Measurements from ENCODE around the gene CNTN1.
A peak's percentile ranks its signal among the peaks of the same experiment; 100 is the strongest.

CNTN1 gene

DNA sequence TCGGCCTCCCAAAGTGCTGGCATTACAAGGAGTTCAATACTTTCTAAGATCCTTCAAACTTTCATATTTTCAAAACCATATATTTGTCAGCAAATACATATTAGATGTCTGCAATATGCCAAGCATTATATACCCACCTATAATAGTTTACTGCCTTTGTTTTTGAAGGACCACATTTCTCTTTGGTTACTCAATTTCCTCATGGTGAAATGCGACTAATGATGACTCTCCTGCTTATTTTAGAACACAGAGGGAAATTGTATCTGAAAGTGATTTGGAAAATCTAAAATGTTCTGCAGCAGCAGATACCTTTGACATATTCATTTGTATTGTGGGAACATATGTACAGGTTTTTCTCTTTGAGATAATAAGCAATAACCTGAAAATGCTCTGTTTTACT is 2.7 kb upstream of the CNTN1 start:
- H3K27ac ChIP-seq (ENCODE audit: extremely low read depth, low read depth, low read length): no peak overlapping the region
- H3K36me3 ChIP-seq (ENCODE audit: control insufficient read depth in 2 of 2, insufficient read depth in 1 of 2, low read length in 2 of 2): no peaks in the 10 kb centered on the region
- CTCF ChIA-PET: no interaction called here
- POLR2A ChIA-PET: no interaction called here
- TF ChIP-seq ZNF791 (tag by site-specific recombination; IDR thresholded peaks at IDR 0.05) (no peak), ZEB2 (tag by site-specific recombination; IDR thresholded peaks at IDR 0.05) (no peak), ZNF157 (tag by site-specific recombination; IDR thresholded peaks at IDR 0.05) (no peak), ZNF426 (tag by site-specific recombination; IDR thresholded peaks at IDR 0.05) (no peak), BCL11B (tag by site-specific recombination; IDR thresholded peaks at IDR 0.05; ENCODE audit: low read depth) (no peak), ZNF354C (tag by site-specific recombination; IDR thresholded peaks at IDR 0.05; ENCODE audit: borderline replicate concordance, low read depth) (no peak), ZNF239 (tag by site-specific recombination; IDR thresholded peaks at IDR 0.05) (no peak), HOXD13 (CRISPR knock-in tag; IDR thresholded peaks at IDR 0.05; ENCODE audit: borderline replicate concordance) (no peak), ZSCAN23 (tag by site-specific recombination; IDR thresholded peaks at IDR 0.05) (no peak), ZIC2 (tag by site-specific recombination; IDR thresholded peaks at IDR 0.05) (no peak), MEIS1 (CRISPR knock-in tag; IDR thresholded peaks at IDR 0.05; ENCODE audit: borderline replicate concordance) (no peak)
- TF ChIP-seq, protein P1, sequence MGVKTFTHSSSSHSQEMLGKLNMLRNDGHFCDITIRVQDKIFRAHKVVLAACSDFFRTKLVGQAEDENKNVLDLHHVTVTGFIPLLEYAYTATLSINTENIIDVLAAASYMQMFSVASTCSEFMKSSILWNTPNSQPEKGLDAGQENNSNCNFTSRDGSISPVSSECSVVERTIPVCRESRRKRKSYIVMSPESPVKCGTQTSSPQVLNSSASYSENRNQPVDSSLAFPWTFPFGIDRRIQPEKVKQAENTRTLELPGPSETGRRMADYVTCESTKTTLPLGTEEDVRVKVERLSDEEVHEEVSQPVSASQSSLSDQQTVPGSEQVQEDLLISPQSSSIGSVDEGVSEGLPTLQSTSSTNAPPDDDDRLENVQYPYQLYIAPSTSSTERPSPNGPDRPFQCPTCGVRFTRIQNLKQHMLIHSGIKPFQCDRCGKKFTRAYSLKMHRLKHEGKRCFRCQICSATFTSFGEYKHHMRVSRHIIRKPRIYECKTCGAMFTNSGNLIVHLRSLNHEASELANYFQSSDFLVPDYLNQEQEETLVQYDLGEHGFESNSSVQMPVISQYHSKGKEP (tag by site-specific recombination; IDR thresholded peaks at IDR 0.05): no peak
- H3K4me1 ChIP-seq (ENCODE audit: control insufficient read depth, insufficient read depth, low read length): no peaks in the 10 kb centered on the region
- H3K4me3 ChIP-seq (ENCODE audit: low read depth, low read length): no peak overlapping the region
- H3K9me3 ChIP-seq (ENCODE audit: control insufficient read depth, insufficient read depth, low read depth, low read length): no peaks in the 10 kb centered on the region

DNA sequence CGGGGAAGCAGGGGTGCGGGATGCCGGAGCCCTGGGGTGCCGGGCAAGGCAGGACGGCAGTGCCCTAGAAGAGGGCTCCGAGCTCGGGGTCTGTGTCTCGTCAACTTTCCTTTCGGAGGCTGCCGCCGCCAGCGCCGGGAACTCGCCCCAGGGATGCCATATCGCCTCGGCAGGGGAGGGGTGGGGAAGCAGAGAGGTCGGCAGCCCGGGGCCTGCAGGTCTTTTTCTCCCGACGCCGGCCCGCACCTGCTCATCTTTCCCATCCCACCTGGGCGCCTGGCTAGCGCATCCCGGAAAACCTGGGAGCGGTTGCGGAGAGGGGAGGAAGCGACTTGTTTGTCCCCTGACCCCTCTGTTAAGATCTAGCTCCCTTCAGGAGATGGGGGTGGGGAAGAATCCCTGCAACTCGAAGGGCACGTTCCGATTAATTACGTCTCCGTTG is 547 bp downstream of the CNTN1 start:
- POLR2A ChIA-PET: no interaction called here
- no peak for TF ChIP-seq ZNF114 (tag by site-specific recombination; IDR thresholded peaks at IDR 0.05)
- TF ChIP-seq ZNF658 (tag by site-specific recombination; IDR thresholded peaks at IDR 0.05): no peak
- TF ChIP-seq FEZF1 (tag by site-specific recombination; IDR thresholded peaks at IDR 0.05): no peak
- TF ChIP-seq, protein P2, sequence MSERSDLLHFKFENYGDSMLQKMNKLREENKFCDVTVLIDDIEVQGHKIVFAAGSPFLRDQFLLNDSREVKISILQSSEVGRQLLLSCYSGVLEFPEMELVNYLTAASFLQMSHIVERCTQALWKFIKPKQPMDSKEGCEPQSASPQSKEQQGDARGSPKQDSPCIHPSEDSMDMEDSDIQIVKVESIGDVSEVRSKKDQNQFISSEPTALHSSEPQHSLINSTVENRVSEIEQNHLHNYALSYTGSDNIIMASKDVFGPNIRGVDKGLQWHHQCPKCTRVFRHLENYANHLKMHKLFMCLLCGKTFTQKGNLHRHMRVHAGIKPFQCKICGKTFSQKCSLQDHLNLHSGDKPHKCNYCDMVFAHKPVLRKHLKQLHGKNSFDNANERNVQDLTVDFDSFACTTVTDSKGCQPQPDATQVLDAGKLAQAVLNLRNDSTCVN (tag by site-specific recombination; optimal IDR thresholded peaks at IDR 0.05): peak; percentile 21
- no peak for TF ChIP-seq ZNF302 (tag by site-specific recombination; IDR thresholded peaks at IDR 0.05; ENCODE audit: low read depth)
- no peak for TF ChIP-seq ZBTB8A (tag by site-specific recombination; IDR thresholded peaks at IDR 0.05)
- TF ChIP-seq, protein P3, sequence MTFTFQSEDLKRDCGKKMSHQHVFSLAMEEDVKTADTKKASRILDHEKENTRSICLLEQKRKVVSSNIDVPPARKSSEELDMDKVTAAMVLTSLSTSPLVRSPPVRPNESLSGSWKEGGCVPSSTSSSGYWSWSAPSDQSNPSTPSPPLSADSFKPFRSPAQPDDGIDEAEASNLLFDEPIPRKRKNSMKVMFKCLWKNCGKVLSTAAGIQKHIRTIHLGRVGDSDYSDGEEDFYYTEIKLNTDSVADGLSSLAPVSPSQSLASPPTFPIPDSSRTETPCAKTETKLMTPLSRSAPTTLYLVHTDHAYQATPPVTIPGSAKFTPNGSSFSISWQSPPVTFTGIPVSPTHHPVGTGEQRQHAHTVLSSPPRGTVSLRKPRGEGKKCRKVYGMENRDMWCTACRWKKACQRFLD (tag by site-specific recombination; IDR thresholded peaks at IDR 0.05): no peak
- no peak for TF ChIP-seq ZNF701 (tag by site-specific recombination; IDR thresholded peaks at IDR 0.05)
- TF ChIP-seq, protein P4, sequence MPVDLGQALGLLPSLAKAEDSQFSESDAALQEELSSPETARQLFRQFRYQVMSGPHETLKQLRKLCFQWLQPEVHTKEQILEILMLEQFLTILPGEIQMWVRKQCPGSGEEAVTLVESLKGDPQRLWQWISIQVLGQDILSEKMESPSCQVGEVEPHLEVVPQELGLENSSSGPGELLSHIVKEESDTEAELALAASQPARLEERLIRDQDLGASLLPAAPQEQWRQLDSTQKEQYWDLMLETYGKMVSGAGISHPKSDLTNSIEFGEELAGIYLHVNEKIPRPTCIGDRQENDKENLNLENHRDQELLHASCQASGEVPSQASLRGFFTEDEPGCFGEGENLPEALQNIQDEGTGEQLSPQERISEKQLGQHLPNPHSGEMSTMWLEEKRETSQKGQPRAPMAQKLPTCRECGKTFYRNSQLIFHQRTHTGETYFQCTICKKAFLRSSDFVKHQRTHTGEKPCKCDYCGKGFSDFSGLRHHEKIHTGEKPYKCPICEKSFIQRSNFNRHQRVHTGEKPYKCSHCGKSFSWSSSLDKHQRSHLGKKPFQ (tag by site-specific recombination; IDR thresholded peaks at IDR 0.05): no peak
- TF ChIP-seq GLIS1 (tag by site-specific recombination; IDR thresholded peaks at IDR 0.05): 0 out of 2 replicates have a peak, but pooled peaks have one; percentile 11
- TF ChIP-seq MEIS1 (CRISPR knock-in tag; IDR thresholded peaks at IDR 0.05; ENCODE audit: borderline replicate concordance): no peak
- TF ChIP-seq, protein P5, sequence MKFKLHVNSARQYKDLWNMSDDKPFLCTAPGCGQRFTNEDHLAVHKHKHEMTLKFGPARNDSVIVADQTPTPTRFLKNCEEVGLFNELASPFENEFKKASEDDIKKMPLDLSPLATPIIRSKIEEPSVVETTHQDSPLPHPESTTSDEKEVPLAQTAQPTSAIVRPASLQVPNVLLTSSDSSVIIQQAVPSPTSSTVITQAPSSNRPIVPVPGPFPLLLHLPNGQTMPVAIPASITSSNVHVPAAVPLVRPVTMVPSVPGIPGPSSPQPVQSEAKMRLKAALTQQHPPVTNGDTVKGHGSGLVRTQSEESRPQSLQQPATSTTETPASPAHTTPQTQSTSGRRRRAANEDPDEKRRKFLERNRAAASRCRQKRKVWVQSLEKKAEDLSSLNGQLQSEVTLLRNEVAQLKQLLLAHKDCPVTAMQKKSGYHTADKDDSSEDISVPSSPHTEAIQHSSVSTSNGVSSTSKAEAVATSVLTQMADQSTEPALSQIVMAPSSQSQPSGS (tag by site-specific recombination; IDR thresholded peaks at IDR 0.05; ENCODE audit: low read depth): no peak
- TF ChIP-seq MZF1 (tag by site-specific recombination; IDR thresholded peaks at IDR 0.05; ENCODE audit: borderline replicate concordance): no peak
- TF ChIP-seq GLI2 (tag by site-specific recombination; IDR thresholded peaks at IDR 0.05; ENCODE audit: borderline replicate concordance, low read depth): no peak
- TF ChIP-seq ZNF155 (tag by site-specific recombination; IDR thresholded peaks at IDR 0.05): no peak
- TF ChIP-seq ZFP69B (tag by site-specific recombination; IDR thresholded peaks at IDR 0.05): 0 out of 2 replicates have a peak, but pooled peaks have one; percentile 5
- TF ChIP-seq KLF1 (tag by site-specific recombination; IDR thresholded peaks at IDR 0.05): no peak
- TF ChIP-seq WT1 (tag by site-specific recombination; IDR thresholded peaks at IDR 0.05): no peak
- TF ChIP-seq ZSCAN16 (tag by site-specific recombination; IDR thresholded peaks at IDR 0.05): no peak

More for the DNA sequence above, 547 bp downstream of the CNTN1 start:
- H3K27ac ChIP-seq (ENCODE audit: extremely low read depth, low read depth, low read length): 0 out of 2 replicates have a peak overlapping the region, but pooled peaks have one; percentile 9
- CTCF ChIA-PET: no interaction called here
- no peaks in the 10 kb centered on the region for H3K36me3 ChIP-seq (ENCODE audit: control insufficient read depth in 2 of 2, insufficient read depth in 1 of 2, low read length in 2 of 2)
- H3K4me1 ChIP-seq (ENCODE audit: control insufficient read depth, insufficient read depth, low read length): 0 out of 2 replicates have a peak, but pooled peaks cover 3% of the 10 kb centered on the region
- H3K9me3 ChIP-seq (ENCODE audit: control insufficient read depth, insufficient read depth, low read depth, low read length): no peaks in the 10 kb centered on the region
- peak overlapping the region; percentile 60 for H3K4me3 ChIP-seq (ENCODE audit: low read depth, low read length)

Measured in HEK293 (cell line).